ENCODE data around the gene LHX5.

DNA sequence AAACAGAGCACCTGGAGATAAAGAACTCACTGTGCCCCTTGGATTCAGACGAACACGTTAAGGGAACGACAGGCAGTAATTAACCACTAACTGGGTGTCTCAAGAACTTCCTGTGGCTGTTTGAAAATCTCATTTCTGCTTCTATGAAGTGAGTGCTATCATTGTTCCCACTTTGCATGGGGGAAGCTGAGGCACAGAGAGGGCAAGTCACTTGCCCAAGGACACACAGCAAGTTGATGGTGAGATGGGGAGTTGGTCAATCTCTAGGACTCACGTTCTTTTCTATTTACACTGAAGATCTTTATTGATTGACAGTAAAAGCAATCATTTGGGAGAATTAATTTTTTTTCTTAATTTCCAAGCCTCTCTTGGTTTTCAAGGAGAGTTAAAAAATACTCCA lies 26.8 kb upstream of the LHX5 start:
- TF ChIP-seq, protein P1, sequence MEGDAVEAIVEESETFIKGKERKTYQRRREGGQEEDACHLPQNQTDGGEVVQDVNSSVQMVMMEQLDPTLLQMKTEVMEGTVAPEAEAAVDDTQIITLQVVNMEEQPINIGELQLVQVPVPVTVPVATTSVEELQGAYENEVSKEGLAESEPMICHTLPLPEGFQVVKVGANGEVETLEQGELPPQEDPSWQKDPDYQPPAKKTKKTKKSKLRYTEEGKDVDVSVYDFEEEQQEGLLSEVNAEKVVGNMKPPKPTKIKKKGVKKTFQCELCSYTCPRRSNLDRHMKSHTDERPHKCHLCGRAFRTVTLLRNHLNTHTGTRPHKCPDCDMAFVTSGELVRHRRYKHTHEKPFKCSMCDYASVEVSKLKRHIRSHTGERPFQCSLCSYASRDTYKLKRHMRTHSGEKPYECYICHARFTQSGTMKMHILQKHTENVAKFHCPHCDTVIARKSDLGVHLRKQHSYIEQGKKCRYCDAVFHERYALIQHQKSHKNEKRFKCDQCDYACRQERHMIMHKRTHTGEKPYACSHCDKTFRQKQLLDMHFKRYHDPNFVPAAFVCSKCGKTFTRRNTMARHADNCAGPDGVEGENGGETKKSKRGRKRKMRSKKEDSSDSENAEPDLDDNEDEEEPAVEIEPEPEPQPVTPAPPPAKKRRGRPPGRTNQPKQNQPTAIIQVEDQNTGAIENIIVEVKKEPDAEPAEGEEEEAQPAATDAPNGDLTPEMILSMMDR (IDR thresholded peaks at IDR 0.05), result no peak
- no peak for TF ChIP-seq EZH2 (IDR thresholded peaks at IDR 0.05)
- no peak for TF ChIP-seq EZH2phosphoT487 (IDR thresholded peaks at IDR 0.05)

All from neural progenitor cell (in vitro differentiated cells).